Upper lobe of left lung (tissue), 6 donors: ENCODE results near the gene EVI2A. TPM values are rescaled to one million over a fixed set of nuclear protein-coding genes. Genes with fewer than 3 reads are reported as not detected.
A peak's percentile ranks its signal among the peaks of the same experiment; 100 is the strongest.

Experiments
- ATAC-seq, 2 donors: fragments of 200-7000 bp; cut with Tn5 transposase; one replicate each; pipeline ENCODE4 v1.9.1; 2022; ENCODE audit warnings: mild to moderate bottlenecking in 2 of 2, moderate library complexity in 2 of 2; ENCODE audit not compliant: low FRiP score in 2 of 2
- DNase-seq, 2 donors: peaks; one replicate each; pipeline ENCODE4 v3.0.0-alpha.2; 2019 to 2020
- H3K27ac ChIP-seq, 4 donors: fragments of 200-600 bp; sonication (generic); one replicate each; pipeline ENCODE4 v1.5.1; 2016 to 2019
- H3K27me3 ChIP-seq, 4 donors: fragments of 200-600 bp; sonication (generic); one replicate each; pipeline ENCODE4 v1.5.1; 2017 to 2019
- H3K36me3 ChIP-seq, 4 donors: fragments of 200-600 bp; sonication (generic); one replicate each; pipeline ENCODE4 v1.5.1; 2016 to 2019
- H3K4me1 ChIP-seq, 4 donors: fragments of 200-600 bp; sonication (generic); one replicate each; pipeline ENCODE4 v1.5.1; 2018 to 2019
- H3K4me3 ChIP-seq, 4 donors: fragments of 200-600 bp; sonication (generic); one replicate each; pipeline ENCODE4 v1.5.1; 2017 to 2019; ENCODE audit warnings: mild to moderate bottlenecking in 2 of 4, moderate library complexity in 1 of 4
- H3K9me3 ChIP-seq, 4 donors: fragments of 200-600 bp; sonication (generic); one replicate each; pipeline ENCODE4 v1.5.1; 2018 to 2019
- EP300 ChIP-seq, 4 donors: sonication (generic); formaldehyde crosslinking; IDR thresholded peaks; one replicate each; pipeline ENCODE4 v1.5.1; 2017; ENCODE audit warnings: antibody characterized with exemption in 4 of 4, control low read depth in 2 of 4
- POLR2A ChIP-seq, 4 donors: fragments of 450-650 bp; IDR thresholded peaks; one replicate each; pipeline ENCODE4 v1.5.1; 2016 to 2017; ENCODE audit warnings: antibody characterized with exemption in 4 of 4, mild to moderate bottlenecking in 2 of 4
- POLR2AphosphoS5 ChIP-seq, 2 donors: sonication (generic); formaldehyde crosslinking; IDR thresholded peaks; one replicate each; pipeline ENCODE4 v1.5.1; 2017; ENCODE audit warnings: antibody characterized with exemption in 2 of 2
- WGBS, 2 donors: methylation state at CpG; one replicate each; pipeline ENCODE4 v1.1.5; 2017 to 2018; 5-methylcytosine and 5-hydroxymethylcytosine counted together
- total RNA-seq, 6 donors: library from RNA; depleted of rRNA in 4 of 6; stranded (reverse); fragments of >200 nt in 4 of 6; gene quantifications; one replicate each; pipeline versions ENCODE4 v1.1.0 to v1.2.1, GENCODE V29; 2016 to 2021
- TF ChIP-seq, protein P1 (sequence below), 6 experiments: fragments of 450-650 bp in 4 of 6; fragments of 200-600 bp in 2 of 6; sonication (generic) in 2 of 6; IDR thresholded peaks; one replicate each; pipeline ENCODE4 v1.5.1; 2016 to 2019; ENCODE audit warnings: antibody characterized with exemption in 6 of 6
- donor health status: DM: no; HTN: no; CAD: no; lungs with moderate emphysema.
- donor health status: DM: no; HTN: yes; CAD: no; lungs with severe emphysema.

EVI2A gene
- total RNA-seq, 6 donors from 2014 or later, result 6.1 to 31.3 (median 23.8) TPM

DNA sequence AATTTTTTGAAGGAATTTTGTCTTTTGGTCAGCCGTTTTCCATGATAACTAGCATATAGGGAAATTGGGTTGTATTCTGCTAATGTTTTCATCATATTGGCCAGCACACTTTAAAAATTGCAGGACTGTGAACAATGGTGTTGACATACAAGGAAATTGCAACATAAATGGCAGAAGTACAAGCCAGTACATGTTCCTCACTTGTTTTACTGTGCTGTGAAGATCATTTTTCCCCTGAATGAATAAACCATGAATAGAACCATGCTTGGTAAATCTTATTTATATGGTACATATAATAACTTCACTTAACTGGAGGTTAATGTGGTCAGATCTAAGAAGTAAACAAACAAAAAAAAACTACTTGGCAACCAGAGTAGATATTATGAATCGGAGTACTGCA, 47.2 kb downstream of the EVI2A start:
- Histone ChIP-seq H3K27ac (peak overlapping the region in 2 of 4 donors; percentile 25 to 61), H3K9me3 (no peaks in the 10 kb centered on the region), H3K4me1 (peaks cover 15 to 25% (median 19%) of the 10 kb centered on the region in 4 donors), H3K36me3 (peaks cover 0 to 13% (median 0%) of the 10 kb centered on the region in 4 donors), H3K4me3 (no peak overlapping the region), H3K27me3 (no peaks in the 10 kb centered on the region)
- TF ChIP-seq, protein P1, sequence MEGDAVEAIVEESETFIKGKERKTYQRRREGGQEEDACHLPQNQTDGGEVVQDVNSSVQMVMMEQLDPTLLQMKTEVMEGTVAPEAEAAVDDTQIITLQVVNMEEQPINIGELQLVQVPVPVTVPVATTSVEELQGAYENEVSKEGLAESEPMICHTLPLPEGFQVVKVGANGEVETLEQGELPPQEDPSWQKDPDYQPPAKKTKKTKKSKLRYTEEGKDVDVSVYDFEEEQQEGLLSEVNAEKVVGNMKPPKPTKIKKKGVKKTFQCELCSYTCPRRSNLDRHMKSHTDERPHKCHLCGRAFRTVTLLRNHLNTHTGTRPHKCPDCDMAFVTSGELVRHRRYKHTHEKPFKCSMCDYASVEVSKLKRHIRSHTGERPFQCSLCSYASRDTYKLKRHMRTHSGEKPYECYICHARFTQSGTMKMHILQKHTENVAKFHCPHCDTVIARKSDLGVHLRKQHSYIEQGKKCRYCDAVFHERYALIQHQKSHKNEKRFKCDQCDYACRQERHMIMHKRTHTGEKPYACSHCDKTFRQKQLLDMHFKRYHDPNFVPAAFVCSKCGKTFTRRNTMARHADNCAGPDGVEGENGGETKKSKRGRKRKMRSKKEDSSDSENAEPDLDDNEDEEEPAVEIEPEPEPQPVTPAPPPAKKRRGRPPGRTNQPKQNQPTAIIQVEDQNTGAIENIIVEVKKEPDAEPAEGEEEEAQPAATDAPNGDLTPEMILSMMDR (IDR thresholded peaks at IDR 0.05), result no peak
- TF ChIP-seq POLR2AphosphoS5 (IDR thresholded peaks at IDR 0.05) (peak in 1 of 2 donors; percentile 28), POLR2A (IDR thresholded peaks at IDR 0.05) (no peak), EP300 (IDR thresholded peaks at IDR 0.05) (peak in 1 of 4 donors; percentile 13)
- ATAC-seq (peak; percentile 72 to 89), DNase-seq (no peak)
- 56 to 58% methylated on average over 2 of the region's 2 CpGs for WGBS, 2 donors

DNA sequence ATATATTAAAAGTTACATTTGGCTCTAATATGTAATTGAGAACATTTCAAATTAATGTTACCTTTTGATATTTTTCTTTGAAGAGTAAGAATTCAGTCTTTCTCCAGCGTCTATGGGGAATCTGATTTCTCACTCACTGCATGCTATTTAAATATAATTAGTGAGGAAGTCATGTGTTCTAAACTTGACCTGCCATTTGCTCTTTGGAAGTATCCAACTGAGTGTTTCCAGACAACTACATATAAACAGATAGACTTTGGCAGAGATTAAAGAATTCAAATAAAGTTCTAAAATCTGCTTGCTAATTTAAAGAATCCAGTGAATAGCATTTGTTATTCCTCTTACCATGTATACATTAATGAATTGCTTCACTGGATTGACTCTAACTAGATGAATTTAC, 47.9 kb downstream of the EVI2A start:
- peaks cover 0 to 10% (median 0%) of the 10 kb centered on the region in 4 donors for H3K36me3 ChIP-seq
- ATAC-seq, result no peak
- H3K27me3 ChIP-seq, result no peaks in the 10 kb centered on the region
- TF ChIP-seq EP300 (IDR thresholded peaks at IDR 0.05) (no peak), POLR2A (IDR thresholded peaks at IDR 0.05) (no peak), POLR2AphosphoS5 (IDR thresholded peaks at IDR 0.05) (no peak)
- TF ChIP-seq, protein P1 (IDR thresholded peaks at IDR 0.05), result no peak
- H3K27ac ChIP-seq, result peak overlapping the region in 2 of 4 donors; percentile 25 to 61
- H3K4me3 ChIP-seq, result no peak overlapping the region
- H3K4me1 ChIP-seq, result peaks cover 19 to 26% (median 22%) of the 10 kb centered on the region in 4 donors
- DNase-seq, result no peak
- no peaks in the 10 kb centered on the region for H3K9me3 ChIP-seq
- 73 to 77% methylated on average over 1 of the region's 1 CpG for WGBS, 2 donors

DNA sequence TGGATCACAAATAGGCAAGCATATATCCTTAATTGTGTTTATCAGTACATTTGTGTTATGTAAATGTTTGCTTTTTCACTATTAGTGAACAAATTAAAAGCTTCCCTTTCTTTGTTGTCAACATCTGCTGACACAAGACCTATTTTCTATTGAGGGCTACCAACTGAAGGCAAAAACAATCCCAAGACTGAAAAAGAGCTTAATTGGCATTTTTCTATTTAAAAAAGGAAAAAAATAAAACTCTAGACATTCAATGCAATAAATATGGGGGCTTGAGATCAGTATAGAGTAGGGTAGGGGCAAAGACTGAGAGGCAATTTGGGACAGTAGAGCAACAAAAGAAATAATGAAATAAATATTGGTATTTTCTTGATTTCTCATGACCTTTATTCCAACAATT, 48.6 kb downstream of the EVI2A start:
- Histone ChIP-seq H3K9me3 (no peaks in the 10 kb centered on the region), H3K4me3 (no peak overlapping the region), H3K4me1 (peaks cover 19 to 26% (median 22%) of the 10 kb centered on the region in 4 donors), H3K36me3 (peaks cover 0 to 10% (median 0%) of the 10 kb centered on the region in 4 donors), H3K27ac (peak overlapping the region in 1 of 4 donors; percentile 37), H3K27me3 (no peaks in the 10 kb centered on the region)
- DNase-seq (no peak), ATAC-seq (no peak)
- no peak for TF ChIP-seq POLR2AphosphoS5 (IDR thresholded peaks at IDR 0.05)
- TF ChIP-seq, protein P1 (IDR thresholded peaks at IDR 0.05), result no peak

DNA sequence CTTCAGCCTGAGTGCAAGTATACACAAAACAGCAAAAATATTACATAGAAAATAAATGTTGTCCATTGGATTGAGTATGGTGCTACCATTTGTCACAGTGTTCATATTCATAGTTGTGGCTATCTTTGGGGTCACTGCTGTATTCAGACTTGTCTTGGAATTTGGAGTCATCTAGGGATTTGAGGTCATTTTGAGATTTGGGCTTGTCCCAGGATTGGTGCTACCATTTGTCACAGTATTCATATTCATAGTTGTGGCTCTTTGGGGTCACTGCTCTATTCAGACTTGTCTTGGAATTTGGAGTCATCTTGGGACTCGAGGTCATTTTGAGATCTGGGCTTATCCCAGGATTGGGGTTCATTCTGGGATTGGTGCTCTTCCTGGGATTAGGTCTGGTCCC, 49.2 kb downstream of the EVI2A start:
- Histone ChIP-seq H3K36me3 (peaks cover 0 to 8% (median 0%) of the 10 kb centered on the region in 4 donors), H3K4me3 (no peak overlapping the region), H3K27ac (no peak overlapping the region), H3K27me3 (no peaks in the 10 kb centered on the region), H3K4me1 (peaks cover 19 to 26% (median 22%) of the 10 kb centered on the region in 4 donors), H3K9me3 (no peaks in the 10 kb centered on the region)
- TF ChIP-seq POLR2AphosphoS5 (IDR thresholded peaks at IDR 0.05), result no peak
- TF ChIP-seq EP300 (IDR thresholded peaks at IDR 0.05), result no peak
- TF ChIP-seq, protein P1 (IDR thresholded peaks at IDR 0.05), result no peak
- TF ChIP-seq POLR2A (IDR thresholded peaks at IDR 0.05), result no peak
- WGBS, 2 donors, result 100% methylated on average over 1 of the region's 1 CpG
- DNase-seq (no peak), ATAC-seq (no peak)

DNA sequence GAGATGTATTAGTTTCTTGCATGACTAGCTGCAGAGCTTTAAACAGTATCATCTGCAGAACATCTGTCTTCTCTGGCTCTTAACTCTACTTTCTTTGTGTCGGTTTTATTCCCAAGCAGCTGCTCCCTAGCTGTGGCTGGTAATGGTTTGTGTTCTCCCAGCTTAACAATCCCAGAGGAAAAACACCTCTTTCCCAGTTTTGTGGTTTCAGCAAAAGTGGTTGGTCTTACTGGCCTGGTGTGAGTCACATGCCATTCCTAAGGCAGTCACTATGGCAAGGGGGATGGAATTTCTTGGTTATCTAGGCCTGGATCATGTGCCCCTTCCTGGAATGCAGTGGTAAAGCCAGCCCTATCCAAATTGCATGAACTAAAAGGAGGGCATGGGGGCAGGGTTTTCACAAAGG, 51.8 kb downstream of the EVI2A start:
- Histone ChIP-seq H3K4me3 (no peak overlapping the region), H3K9me3 (no peaks in the 10 kb centered on the region), H3K36me3 (peaks cover 0 to 18% (median 5%) of the 10 kb centered on the region in 4 donors), H3K27ac (peak overlapping the region in 1 of 4 donors; percentile 5), H3K27me3 (no peaks in the 10 kb centered on the region), H3K4me1 (peaks cover 11 to 23% (median 17%) of the 10 kb centered on the region in 4 donors)
- WGBS, 2 donors, result 68 to 100% methylated on average over 1 of the region's 1 CpG
- DNase-seq, result no peak
- peak; percentile 54 to 79 for ATAC-seq
- TF ChIP-seq POLR2A (IDR thresholded peaks at IDR 0.05), result no peak
- TF ChIP-seq POLR2AphosphoS5 (IDR thresholded peaks at IDR 0.05), result no peak
- TF ChIP-seq, protein P1 (IDR thresholded peaks at IDR 0.05), result no peak
- TF ChIP-seq EP300 (IDR thresholded peaks at IDR 0.05), result no peak
